ENCODE data around the gene NARS2.

DNA sequence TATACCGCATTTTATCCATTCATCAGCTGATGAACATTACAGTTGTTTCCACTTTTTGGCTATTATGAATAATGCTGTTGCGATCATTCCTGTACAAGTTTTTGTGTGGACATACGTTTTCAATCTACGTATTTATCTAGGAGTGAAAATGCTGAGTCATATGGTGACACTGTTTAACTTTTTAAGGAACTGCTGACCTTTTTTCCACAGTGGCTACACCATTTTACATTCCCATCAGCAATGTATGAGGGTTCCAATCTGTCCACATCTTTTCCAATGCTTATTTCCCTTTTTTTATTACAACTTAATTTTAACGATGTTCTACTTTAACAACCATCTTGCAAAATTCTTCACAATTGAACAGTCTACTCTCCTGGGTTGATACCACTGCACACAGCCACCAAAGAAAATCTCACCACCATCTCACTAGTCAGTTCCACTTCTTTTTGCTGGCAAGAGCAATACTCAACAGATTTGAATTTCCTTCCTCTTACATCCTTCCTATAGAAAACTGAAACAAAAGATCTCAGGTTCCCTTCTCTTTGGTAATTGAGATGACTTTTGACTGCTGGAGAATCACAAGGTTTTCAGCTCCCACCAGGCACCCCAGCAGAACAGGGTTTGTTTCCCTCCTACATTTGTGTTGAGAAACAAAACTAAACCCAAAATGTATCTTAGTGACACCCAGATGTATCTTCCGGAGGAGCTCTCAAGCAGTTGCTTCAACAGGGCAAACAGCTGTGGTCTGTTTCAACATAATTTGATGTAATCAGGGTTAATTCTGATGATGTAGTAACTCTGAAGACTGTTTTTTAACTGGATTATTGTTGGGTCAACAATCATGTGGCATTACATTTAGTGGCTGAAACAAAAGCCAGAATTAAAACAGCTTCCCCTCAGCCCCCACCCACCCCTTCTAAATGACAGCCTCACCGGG lies 150.1 kb downstream of the NARS2 start:
- TF ChIP-seq EZH2 (IDR thresholded peaks at IDR 0.05; ENCODE audit: insufficient read depth, poor library complexity, severe bottlenecking) = no peak
- no peak for TF ChIP-seq EZH2phosphoT487 (IDR thresholded peaks at IDR 0.05; ENCODE audit: insufficient read depth, low read depth)
